Activated CD8-positive, alpha-beta memory T cell treated with anti-CD3 and anti-CD28 coated beads, Interleukin-2, amount 50 U/mL, for 48 hours (primary cell): ENCODE data around the gene NEAT1.
"Not testable (repeated sequence)": the region's sequence is repeated elsewhere in the genome, so short reads cannot be mapped to it uniquely, and the experiment has no call there.

Experiments
- DNase-seq: peaks from one replicate; pipeline ENCODE4 v3.0.0-alpha.2; 2020

The NEAT1 gene

GRCh38 chr11:65411681-65412070 lies 10.9 kb upstream of the NEAT1 start:
- no peak for DNase-seq

GRCh38 chr11:65412271-65413076 lies 10.1 kb upstream of the NEAT1 start:
- DNase-seq, result no peak

- not testable (repeated sequence) for DNase-seq
Measured at GRCh38 chr11:65413077-65413664, 9.4 kb upstream of the NEAT1 start.

- DNase-seq, result peak; percentile 47
Measured at GRCh38 chr11:65414776-65415498, 7.7 kb upstream of the NEAT1 start.

- DNase-seq, result peak; percentile 52
Measured at GRCh38 chr11:65415499-65416340, 6.9 kb upstream of the NEAT1 start.

GRCh38 chr11:65416341-65416824 lies 6.2 kb upstream of the NEAT1 start:
- DNase-seq, result peak; percentile 97

GRCh38 chr11:65416841-65417701 lies 5.5 kb upstream of the NEAT1 start:
- DNase-seq, result peak; percentile 72

- peak; percentile 78 for DNase-seq
Measured at GRCh38 chr11:65417702-65418430, 4.7 kb upstream of the NEAT1 start.

GRCh38 chr11:65418431-65418680 lies 4.2 kb upstream of the NEAT1 start:
- no peak for DNase-seq

- peak; percentile 92 for DNase-seq
Measured at GRCh38 chr11:65418681-65419459, 3.7 kb upstream of the NEAT1 start.

GRCh38 chr11:65419460-65419771 lies 3.2 kb upstream of the NEAT1 start:
- DNase-seq, result peak; percentile 77

GRCh38 chr11:65419772-65420481 lies 2.7 kb upstream of the NEAT1 start:
- DNase-seq, result peak; percentile 83

- peak; percentile 54 for DNase-seq
Measured at GRCh38 chr11:65420506-65420905, 2.1 kb upstream of the NEAT1 start.

- peak; percentile 88 for DNase-seq
Measured at GRCh38 chr11:65420979-65421793, 1.4 kb upstream of the NEAT1 start.

GRCh38 chr11:65421794-65422632 lies 585 bp upstream of the NEAT1 start:
- peak; percentile 99 for DNase-seq

GRCh38 chr11:65423516-65424204 lies 1.1 kb downstream of the NEAT1 start:
- peak; percentile 76 for DNase-seq
